ENCODE measurements around the gene BICDL1.

DNA sequence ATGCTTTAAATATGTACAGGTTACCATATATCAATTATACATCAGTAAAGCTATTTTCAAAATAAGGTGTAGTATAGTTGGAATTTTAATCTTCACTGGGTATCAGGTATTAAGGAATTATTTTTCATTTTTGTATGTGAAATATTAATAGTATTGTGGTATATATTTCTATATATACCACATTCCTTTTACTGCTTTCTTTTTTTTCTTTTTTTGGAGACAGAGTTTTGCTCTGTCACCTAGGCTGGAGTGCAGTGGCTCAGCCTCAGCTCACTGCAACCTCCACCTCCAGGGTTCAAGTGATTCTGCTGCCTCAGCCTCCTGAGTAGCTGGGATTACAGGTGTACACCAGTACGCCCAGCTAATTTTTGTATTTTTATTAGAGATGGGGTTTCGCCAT is 36.6 kb downstream of the BICDL1 start:
- TF ChIP-seq, protein P1, sequence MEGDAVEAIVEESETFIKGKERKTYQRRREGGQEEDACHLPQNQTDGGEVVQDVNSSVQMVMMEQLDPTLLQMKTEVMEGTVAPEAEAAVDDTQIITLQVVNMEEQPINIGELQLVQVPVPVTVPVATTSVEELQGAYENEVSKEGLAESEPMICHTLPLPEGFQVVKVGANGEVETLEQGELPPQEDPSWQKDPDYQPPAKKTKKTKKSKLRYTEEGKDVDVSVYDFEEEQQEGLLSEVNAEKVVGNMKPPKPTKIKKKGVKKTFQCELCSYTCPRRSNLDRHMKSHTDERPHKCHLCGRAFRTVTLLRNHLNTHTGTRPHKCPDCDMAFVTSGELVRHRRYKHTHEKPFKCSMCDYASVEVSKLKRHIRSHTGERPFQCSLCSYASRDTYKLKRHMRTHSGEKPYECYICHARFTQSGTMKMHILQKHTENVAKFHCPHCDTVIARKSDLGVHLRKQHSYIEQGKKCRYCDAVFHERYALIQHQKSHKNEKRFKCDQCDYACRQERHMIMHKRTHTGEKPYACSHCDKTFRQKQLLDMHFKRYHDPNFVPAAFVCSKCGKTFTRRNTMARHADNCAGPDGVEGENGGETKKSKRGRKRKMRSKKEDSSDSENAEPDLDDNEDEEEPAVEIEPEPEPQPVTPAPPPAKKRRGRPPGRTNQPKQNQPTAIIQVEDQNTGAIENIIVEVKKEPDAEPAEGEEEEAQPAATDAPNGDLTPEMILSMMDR (IDR thresholded peaks at IDR 0.05), result no peak
- TF ChIP-seq POLR2A (IDR thresholded peaks at IDR 0.05), result no peak
